H1 (cell line): Measurements from ENCODE around the gene CHI3L2.

ENCODE experiments used
- CREB1 ChIP-seq: IDR thresholded peaks from 2 replicates; pipeline ENCODE4 v1.6.1; 2012; ENCODE audit warnings: inconsistent platforms
- EP300 ChIP-seq, 2 experiments: IDR thresholded peaks; 1 replicate in 1 of 2; 2 replicates in 1 of 2; pipeline ENCODE4 v1.6.1; 2011 to 2012; ENCODE audit warnings: low read depth in 2 of 2, low read length in 2 of 2, mild to moderate bottlenecking in 2 of 2, borderline replicate concordance in 1 of 2, inconsistent platforms in 1 of 2, moderate library complexity in 1 of 2
- EZH2 ChIP-seq: fragments of 200-600 bp; sonication (generic); IDR thresholded peaks from 2 replicates; pipeline ENCODE4 v1.7.1; 2012; ENCODE audit warnings: low read depth, mild to moderate bottlenecking, moderate library complexity, low read length, inconsistent platforms; ENCODE audit not compliant: severe bottlenecking
- HDAC2 ChIP-seq, 2 experiments: fragments of 300-600 bp in 1 of 2; sonication (generic) in 1 of 2; IDR thresholded peaks; 2 replicates each; pipeline ENCODE4 v1.6.1; 2011 to 2012; ENCODE audit warnings: low read depth in 2 of 2, low read length in 2 of 2, mild to moderate bottlenecking in 2 of 2, moderate library complexity in 2 of 2, borderline replicate concordance in 1 of 2, inconsistent platforms in 1 of 2
- JUND ChIP-seq: IDR thresholded peaks from 2 replicates; pipeline ENCODE4 v1.6.1; 2011; ENCODE audit warnings: mild to moderate bottlenecking, improper control_type of control experiment, low read length
- MAFK ChIP-seq: IDR thresholded peaks from 2 replicates; pipeline ENCODE4 v1.6.1; 2012; ENCODE audit warnings: low read depth, mild to moderate bottlenecking, improper control_type of control experiment, low read length
- POLR2AphosphoS5 ChIP-seq: IDR thresholded peaks from 2 replicates; pipeline ENCODE4 v1.6.1; 2011; ENCODE audit warnings: low read depth, low read length
- RAD21 ChIP-seq, 2 experiments: IDR thresholded peaks in 1 of 2; conservative IDR thresholded peaks in 1 of 2; 2 replicates each; pipeline ENCODE4 v1.6.1; 2011; ENCODE audit warnings: low read depth in 2 of 2, low read length in 2 of 2, improper control_type of control experiment in 1 of 2, inconsistent platforms in 1 of 2, mild to moderate bottlenecking in 1 of 2, moderate library complexity in 1 of 2
- RNF2 ChIP-seq: fragments of 200-900, 300-1000 bp; sonication (generic); IDR thresholded peaks from 2 replicates; pipeline ENCODE4 v1.7.1; 2016; ENCODE audit warnings: borderline replicate concordance, low read depth, mild to moderate bottlenecking, antibody characterized with exemption, low read length; ENCODE audit not compliant: poor library complexity, severe bottlenecking; ENCODE audit errors: missing control alignments
- SIN3A ChIP-seq, 2 experiments: IDR thresholded peaks in 1 of 2; conservative IDR thresholded peaks in 1 of 2; 2 replicates each; pipeline ENCODE4 v1.6.1; 2011 to 2012; ENCODE audit warnings: low read length in 2 of 2, improper control_type of control experiment in 1 of 2, low read depth in 1 of 2, mild to moderate bottlenecking in 1 of 2
- TF ChIP-seq, protein P1 (sequence below), 3 experiments: IDR thresholded peaks; 1 replicate in 2 of 3; 2 replicates in 1 of 3; pipeline versions ENCODE4 v1.5.1 to v1.6.1; 2011; ENCODE audit warnings: low read length in 3 of 3, mild to moderate bottlenecking in 3 of 3, inconsistent platforms in 2 of 3, low read depth in 1 of 3, moderate library complexity in 1 of 3; ENCODE audit not compliant: insufficient read depth in 1 of 3; ENCODE audit errors: control extremely low read depth in 1 of 3

DNA sequence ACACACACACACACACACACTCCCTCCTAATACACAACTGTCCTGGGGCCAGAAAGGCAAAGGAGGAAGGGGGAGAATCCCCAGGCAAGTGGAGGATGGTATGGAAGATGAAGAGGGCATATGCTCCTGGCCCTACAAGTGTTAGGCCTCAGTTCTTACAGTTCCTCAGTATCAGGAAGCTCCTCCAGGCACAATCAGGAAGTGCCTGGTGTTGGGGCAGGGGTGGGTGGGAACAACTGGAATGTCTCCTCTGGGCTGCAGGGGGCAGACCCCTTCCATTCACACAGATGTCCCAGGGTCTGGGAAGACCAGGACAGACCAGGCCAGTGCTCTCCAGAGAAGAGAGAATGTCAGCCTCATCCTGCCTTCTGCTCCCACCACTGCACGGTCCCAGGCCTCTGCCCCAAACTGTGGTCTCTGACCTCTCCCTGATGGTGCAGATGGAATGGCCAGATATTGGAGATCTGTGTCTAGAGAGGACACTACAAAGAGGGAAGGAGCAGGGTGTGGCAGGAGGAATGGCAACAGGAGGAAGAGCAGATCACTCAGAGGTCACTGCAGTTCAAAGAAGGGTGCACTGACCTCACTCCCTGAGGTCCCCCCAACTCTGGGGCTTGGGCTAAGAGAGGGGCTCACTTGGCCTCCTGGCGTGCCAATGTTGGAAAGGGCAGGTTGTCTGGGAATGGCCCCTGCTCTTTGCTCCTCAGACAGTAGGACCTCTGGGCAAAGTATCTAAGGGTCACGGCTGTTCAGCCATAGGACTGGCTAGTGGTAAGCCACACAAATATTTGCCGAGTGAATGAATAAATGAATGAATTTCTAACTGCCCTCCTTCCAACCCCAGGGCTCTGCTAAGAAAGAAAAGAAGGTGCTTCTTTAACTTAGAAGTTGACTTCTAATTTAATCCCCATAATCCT lies 24.5 kb upstream of the CHI3L2 start:
- TF ChIP-seq, protein P1, sequence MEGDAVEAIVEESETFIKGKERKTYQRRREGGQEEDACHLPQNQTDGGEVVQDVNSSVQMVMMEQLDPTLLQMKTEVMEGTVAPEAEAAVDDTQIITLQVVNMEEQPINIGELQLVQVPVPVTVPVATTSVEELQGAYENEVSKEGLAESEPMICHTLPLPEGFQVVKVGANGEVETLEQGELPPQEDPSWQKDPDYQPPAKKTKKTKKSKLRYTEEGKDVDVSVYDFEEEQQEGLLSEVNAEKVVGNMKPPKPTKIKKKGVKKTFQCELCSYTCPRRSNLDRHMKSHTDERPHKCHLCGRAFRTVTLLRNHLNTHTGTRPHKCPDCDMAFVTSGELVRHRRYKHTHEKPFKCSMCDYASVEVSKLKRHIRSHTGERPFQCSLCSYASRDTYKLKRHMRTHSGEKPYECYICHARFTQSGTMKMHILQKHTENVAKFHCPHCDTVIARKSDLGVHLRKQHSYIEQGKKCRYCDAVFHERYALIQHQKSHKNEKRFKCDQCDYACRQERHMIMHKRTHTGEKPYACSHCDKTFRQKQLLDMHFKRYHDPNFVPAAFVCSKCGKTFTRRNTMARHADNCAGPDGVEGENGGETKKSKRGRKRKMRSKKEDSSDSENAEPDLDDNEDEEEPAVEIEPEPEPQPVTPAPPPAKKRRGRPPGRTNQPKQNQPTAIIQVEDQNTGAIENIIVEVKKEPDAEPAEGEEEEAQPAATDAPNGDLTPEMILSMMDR (IDR thresholded peaks at IDR 0.05; ENCODE audit: control extremely low read depth in 1 of 3, insufficient read depth in 1 of 3, low read depth in 1 of 3, low read length in 3 of 3): 0 out of 4 replicates have a peak, but pooled peaks of 1 of the 3 experiments have one; percentile 7
- TF ChIP-seq HDAC2 (IDR thresholded peaks at IDR 0.05; ENCODE audit: borderline replicate concordance in 1 of 2, low read depth in 2 of 2, low read length in 2 of 2) (no peak), POLR2AphosphoS5 (no peak), RAD21 (IDR thresholded peaks at IDR 0.05 in 1 of 2, conservative IDR thresholded peaks at IDR 0.05 in 1 of 2; ENCODE audit: low read depth in 2 of 2, low read length in 2 of 2) (peak in 1 of 2 experiments; percentile 29; a peak in 2 of 4 replicates), JUND (no peak), EP300 (IDR thresholded peaks at IDR 0.05; ENCODE audit: borderline replicate concordance in 1 of 2, low read depth in 2 of 2, low read length in 2 of 2) (no peak), SIN3A (conservative IDR thresholded peaks at IDR 0.05 in 1 of 2, IDR thresholded peaks at IDR 0.05 in 1 of 2; ENCODE audit: low read depth in 1 of 2, low read length in 2 of 2) (no peak), EZH2 (no peak), CREB1 (no peak), MAFK (no peak), RNF2 (no peak)
